HG03520 (cell line): ENCODE measurements around the gene ANP32B.
A peak's percentile ranks its signal among the peaks of the same experiment; 100 is the strongest.
"Not testable (repeated sequence)": the region's sequence is repeated elsewhere in the genome, so short reads cannot be mapped to it uniquely, and the experiment has no call there.

Source experiments
- ATAC-seq: cut with Tn5 transposase; IDR thresholded peaks from one replicate; pipeline ENCODE4 v1.9.1; 2021; ENCODE audit warnings: mild to moderate bottlenecking, moderate library complexity; ENCODE audit not compliant: unreplicated experiment

Gene ANP32B

DNA sequence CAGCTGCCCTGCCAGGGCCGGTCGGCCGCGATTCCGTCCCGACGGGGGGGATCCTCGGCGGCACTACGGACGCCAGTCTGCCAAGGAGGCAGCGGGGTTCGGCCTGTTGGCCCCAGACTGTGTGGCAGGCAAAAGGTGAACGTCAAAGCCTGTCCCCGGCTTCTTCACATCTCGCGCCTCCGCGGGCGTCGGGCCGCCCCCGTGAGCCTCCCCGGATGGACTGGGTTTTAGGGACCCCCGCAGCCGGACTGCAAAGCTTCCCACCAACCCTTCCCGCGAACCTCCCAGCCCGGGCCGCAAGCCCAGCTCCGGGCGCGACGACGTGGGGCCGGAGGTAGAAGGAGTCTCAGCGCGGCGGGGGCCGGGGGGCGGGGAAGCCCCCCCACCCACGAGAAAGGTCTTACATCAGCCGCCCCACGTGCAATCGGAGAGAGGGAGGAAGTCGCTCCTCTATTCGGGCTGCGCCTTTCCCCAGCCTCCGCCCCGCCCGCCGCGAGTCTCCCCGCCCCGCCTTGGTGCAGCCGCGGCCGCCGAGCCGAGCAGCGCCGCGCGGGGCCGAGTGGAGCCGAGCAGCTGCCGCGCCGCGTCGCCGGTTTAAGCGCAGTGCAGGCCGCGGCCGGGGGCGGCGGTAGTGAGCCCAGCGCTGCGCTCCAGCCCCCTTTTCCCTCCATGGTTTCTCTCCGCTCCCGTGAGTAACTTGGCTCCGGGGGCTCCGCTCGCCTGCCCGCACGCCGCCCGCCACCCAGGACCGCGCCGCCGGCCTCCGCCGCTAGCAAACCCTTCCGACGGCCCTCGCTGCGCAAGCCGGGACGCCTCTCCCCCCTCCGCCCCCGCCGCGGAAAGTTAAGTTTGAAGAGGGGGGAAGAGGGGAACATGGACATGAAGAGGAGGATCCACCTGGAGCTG, at the start of gene ANP32B:
Gene ANP32B, plus strand, starts transcription at position 659 of the 906 bp plus-strand sequence. Its CDS starts 215 bp downstream, at position 874.
- peak; percentile 57 for ATAC-seq

DNA sequence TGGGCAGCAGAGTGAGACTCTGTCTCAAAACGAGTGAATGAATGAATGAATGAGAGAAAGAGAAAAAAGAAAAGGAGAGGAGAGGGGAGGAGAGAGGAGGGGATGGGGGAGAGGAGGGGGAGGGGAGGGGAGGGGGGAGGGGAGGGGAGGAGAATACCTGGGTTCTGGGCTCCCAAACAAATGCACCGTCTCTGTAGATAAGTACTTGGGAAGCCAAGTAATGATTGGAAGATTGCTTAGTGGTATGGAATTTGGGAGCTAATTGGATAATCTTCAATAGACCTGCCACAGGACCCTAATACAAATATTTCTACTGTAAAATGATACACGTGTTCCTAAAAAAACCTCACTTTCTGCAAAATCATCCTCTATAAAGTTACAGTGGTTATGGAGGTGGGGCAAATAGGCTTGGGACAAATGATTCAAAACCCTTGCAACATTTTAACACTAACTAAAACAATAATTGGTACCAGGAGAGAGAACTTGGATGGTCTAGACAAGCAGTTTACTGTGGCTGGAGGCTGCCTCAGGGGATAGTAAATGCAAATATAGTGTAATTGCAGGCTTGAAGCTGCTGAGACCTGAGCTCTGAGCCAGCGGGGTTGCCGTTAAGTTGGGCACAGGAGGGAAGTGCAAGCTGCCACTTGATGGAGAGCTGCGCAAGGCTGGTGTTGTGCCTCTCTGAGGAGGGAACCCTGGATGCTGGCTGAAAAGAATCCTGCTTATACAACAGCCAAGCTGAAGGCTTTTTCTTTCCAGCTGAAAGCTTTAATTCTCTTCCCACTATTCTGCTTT, 48.6 kb upstream of the ANP32B start:
- no peak for ATAC-seq

DNA sequence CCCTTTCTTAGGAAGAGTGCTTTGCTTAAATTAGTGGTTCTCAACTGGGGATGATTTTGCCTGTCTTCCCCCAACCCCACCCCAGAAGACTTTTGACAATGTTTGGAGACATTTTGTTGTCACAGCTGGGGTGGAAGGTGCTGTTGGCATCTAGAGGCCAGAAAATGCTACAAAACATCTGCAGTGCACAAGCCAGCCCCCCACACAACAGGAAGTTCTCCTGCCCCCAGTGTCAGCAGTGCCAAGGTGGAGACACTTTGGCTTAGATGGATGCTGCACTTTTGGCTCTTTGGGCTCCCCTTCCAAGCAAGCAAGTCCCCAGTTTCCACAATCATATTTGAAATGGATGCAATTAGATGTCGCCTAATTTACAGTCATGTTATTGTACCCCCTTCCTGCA, 47.9 kb upstream of the ANP32B start:
- ATAC-seq, result no peak

DNA sequence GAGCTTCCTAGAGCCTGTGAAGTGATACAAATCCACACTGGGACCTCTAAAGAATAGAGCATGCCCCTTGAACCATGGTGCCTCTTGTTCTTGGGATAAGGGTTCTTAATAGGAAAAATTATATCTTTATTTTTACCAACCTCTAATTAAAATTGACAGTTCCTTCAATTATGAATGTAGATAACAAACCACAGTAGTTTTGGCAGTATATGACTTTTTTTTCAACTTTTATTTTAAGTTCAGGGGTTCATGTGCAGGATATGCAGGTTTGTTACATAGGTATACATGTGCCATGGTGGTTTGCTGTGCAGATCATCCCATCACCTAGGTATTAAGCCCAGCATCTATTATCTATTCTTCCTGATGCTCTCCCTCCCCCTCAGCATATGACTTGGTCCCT, 46.1 kb upstream of the ANP32B start:
- ATAC-seq, result no peak

DNA sequence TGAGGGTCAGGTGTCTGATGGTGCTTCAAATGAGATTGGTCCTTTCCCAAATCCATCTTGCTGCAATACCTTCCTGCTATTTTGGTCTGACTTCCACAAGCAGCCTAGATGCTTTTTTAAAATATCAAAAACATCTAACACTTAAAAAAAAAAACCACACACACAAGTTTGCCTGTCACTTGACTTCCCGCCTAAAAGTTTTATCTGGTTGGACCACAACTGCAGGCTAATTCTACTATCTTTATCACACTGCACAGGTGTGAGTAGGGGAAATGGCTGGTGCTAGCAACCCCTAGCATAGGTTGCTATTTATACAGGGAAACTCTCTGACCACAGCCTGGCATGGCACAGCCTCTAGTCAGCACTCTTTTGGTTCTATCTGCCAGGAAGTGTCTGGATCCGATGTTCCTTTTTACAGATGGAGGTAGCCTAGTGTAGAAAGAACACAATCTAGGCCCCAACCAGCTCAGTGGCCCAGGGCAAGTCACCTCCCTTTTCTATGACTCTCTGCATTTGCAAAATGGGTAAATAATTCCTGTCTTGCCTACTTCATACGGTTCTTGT, 45.0 kb upstream of the ANP32B start, which contains the start of gene HEMGN:
Gene HEMGN, minus strand, starts transcription at position 92 of the 564 bp plus-strand sequence. Its CDS starts 36 bp downstream, at position 56.
- no peak for ATAC-seq

DNA sequence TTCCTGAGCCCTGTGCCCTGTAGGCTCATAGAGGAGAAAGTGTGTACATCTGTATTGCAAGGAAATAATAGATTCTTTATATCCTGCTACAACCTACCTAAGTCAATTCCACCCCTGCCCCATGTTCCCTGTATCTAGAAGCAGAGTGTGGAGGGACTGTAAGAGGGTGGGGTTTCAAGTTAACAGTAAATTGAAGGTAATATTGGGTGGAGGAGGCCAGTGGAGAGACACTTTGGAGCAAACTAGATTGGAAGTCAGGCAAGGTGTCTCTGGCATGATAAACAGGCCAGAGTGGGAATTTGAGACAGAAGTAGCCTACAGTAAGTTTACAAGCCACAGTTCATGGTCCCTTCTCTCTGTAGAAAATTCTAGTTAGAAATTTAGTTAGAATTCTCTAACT, 42.9 kb upstream of the ANP32B start:
- no peak for ATAC-seq

DNA sequence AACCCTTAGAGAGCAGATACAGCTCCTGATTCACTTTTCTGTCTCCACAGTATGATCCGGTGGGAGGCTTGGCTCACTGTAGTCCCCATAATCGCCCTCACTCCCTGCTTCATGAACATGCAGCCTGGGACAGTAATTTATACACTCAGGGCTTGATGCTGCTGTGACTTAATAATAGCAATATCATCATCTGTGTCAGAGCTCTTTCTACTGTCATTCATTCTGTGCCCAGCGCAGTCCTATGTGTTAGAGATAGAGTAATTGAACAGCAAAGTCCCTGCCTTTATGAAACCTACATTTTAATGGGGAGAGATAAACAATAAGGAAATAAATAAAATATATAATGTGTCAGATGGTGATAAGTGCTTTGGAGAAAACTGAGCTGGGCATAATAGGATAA, 42.4 kb upstream of the ANP32B start:
- no peak for ATAC-seq

DNA sequence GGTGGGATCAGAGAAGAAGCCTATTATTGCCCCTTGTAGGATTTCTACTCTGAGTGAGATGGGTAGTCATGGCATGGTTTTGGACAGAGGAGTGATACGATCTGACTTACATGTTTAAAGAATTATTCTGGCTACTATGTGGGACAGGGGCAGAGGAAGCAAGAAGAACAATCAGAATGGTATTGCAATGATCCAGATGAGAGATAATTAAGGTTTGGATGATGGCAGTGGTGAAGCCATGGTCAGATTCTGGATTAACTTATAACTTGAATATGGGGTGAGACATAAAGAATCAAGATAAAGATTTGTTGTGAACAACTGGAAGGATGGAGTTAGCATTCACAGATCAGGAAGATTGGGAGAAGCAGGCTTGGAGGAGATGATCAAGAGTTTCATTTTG, 41.8 kb upstream of the ANP32B start:
- ATAC-seq, result no peak

DNA sequence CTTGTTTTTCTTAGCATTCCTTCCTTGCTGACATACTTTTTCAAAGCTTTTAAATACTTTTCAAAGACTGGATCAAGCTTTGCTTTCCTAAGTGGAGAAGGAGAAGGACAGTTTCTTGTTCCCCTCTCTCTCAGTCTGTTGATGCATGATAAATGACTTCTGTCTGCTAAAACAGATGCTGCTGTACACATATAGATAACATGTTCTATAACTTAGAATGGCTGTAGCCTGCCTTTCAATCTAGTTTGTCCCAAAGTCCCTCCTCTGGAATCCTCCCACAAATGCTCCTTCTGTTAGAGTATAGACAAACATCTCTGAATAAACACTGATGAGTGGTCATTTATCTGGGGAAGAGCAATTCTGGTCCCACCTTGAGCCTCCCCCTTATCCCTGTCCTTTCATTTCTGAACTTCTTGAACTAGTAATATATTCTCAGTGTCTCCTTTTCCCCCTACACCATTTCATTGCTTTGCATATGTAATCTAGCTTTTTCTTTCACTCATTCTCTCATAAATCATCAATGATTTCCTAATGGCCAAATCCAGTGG, 39.8 kb upstream of the ANP32B start:
- ATAC-seq, result no peak

DNA sequence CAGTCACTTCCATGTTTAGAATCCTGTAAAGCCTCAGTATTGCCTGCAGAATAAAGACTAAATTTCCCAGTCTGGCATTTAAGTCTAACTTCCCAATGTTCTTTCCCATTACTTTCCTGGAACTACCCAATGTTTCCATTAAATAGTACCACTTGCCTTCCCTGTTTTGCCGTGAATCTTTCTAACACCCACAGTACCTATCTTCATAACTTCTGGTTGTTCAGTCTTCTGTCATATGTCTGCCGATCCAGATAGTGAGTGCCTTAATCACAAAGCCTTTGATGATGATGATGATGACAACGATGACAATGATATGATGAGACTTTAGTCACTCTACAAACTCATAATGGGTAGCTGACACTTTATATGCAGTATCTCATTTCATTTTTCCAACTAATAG, 38.5 kb upstream of the ANP32B start:
- no peak for ATAC-seq

DNA sequence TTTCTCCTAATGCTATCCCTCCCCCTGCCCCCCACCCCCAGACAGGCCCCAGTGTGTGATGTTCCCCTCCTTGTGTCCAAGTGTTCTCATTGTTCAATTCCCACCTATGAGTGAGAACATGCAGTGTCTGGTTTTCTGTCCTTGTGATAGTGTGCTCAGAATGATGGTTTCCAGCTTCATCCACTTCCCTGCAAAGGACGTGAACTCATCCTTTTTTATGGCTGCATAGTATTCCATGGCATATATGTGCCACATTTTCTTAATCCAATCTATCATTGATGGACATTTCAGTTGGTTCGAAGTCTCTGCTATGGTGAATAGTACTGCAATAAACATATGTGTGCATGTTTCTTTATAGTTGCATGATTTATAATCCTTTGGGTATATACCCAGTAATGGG, 37.7 kb upstream of the ANP32B start:
- ATAC-seq, result not testable (repeated sequence)

DNA sequence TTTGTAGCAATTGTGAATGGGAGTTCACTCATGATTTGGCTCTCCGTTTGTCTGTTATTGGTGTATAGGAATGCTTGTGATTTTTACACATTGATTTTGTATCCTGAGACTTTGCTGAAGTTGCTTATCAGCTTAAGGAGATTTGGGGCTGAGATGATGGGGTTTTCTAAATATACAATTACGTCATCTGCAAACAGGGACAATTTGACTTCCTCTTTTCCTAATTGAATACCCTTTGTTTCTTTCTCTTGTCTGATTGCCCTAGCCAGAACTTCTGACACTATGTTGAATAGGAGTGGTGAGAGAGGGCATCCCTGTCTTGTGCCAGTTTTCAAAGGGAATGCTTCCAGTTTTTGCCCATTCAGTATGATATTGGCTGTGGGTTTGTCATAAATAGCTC, 36.0 kb upstream of the ANP32B start:
- not testable (repeated sequence) for ATAC-seq

DNA sequence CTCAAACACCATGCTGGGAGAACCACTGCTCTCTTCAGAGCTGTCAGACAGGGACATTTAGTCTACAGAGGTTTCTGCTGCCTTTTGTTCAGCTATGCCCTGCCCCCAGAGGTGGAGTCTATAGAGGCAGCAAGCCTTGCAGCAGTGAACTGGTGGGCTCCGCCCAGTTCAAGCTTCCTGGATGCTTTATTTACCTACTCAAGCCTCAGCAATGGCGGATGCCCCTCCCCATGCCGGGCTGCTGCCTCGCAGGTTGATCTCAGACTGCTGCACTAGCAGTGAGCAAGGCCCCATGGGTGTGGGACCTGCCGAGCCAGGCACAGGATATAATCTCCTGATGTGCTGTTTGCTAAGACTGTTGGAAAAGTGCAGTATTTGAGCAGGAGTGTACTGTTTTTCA, 32.3 kb upstream of the ANP32B start:
- ATAC-seq, result not testable (repeated sequence)

DNA sequence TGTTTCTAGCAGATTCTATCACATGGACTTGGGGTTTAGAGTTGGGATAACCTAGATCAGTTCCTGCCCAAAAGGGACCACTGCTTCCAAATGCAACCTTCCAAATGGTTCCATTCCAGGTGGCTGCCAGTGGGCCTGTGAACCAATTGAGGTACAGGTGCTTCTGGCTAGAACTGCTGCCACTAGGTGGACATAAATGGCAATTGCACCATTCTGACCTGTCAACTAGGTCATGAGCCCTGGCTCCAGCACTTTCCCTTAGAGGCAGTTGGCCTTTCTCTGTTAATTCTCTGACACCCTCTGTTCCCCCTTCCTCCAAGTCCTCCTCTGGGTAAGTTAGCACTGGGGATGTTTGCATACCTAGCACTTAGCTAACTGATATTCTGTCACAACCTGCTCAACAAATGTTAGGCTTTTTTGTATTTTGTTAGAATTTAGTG, 28.6 kb upstream of the ANP32B start:
- ATAC-seq, result no peak

DNA sequence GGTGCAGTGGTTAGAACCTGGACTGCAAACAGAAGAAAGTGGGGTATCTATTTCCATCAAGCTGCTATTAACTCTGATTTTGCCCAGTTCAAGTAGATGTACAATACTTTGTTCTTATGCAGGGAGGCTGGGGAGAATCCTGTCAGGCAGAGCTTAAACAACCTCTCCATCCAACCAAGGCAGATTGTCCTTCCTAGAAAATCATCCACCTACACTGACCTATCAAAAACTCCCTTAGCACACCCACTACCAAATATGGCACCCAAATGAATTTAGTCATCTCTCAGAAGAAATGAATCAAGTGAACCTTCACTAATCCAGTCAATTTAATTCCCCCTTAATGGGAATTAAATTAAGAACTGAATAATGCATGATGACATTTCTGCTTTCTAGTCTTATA, 26.8 kb upstream of the ANP32B start:
- no peak for ATAC-seq

DNA sequence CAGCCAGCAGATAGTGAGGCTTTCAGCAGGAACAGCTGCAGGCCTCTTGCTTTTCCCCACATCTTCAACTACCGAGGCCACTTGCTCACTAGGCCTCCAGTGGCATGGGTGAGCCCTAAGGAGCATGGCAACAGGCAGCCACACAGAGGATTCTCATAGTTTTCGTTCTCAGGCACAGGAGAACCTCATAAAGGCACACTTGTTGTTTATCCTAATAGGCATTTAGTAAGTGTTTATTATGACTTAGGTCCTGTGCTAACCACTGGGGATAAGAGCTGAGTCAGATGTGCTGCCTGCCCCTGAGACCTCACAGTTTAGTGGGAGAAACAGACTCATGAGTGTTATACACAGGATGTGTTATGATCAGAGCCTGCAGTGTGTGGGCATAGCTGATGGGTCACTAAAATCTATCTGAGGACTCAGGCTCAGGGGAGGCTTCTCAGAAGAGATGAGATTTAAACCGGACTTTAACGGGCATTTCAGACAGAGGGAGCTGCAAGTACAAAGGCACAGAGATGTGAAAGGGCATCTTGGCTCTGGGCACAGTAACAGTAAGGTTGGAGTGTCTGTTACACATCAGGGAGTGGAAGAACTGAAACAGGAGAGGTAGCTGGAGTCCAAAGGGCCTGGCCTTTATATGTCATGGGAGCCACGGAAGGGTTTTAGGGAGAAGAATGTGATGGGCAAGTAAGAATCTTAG, 24.2 kb upstream of the ANP32B start:
- no peak for ATAC-seq

DNA sequence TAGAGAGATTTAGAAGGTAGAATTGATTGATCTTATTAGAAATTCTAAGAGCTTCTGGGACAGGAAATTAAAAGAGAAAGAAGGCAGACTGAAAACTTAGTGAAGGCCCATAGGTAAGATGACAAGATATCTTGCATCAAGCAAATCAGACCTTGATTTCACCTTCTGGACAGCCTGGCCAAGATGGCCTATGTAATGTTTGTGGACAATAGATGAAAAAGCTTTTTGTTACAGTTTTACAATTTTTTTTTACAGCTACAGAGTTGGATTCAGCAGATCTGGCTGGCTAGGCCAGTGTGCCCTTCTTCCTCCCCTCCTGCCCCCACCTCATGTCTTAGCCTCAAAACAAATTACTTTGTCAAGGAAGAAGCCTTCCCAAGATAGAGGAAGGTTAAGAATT, 23.6 kb upstream of the ANP32B start:
- ATAC-seq, result no peak

DNA sequence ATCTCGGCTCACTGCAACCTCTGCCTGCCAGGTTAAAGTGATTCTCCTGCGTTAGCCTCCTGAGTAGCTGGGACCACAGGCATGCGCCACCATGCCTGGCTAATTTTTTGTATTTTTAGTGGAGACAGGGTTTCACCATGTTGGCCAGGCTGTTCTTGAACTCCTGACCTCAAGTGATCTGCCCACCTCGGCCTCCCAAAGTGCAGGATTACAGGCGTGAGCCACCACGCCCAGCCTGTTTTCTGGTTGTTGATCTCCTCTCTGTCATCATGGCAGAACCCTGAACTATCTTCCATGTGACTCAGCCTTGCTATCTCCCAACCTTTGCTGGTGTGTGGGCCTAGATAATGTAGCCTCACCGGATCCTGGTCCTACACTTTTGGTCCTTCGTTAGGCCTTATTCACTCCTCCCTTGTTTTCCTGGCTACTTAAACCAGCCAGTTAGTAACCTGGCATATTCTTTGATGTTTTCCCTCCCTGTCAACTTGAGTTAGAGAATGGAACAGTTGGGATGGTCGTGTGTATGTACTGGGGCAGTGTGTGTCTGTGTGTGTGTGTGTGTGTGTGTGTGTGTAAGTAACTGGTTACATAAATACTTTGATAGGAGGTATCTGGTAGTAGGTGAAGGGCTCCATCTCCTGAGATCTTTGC, 22.3 kb upstream of the ANP32B start:
- ATAC-seq, result not testable (repeated sequence)

DNA sequence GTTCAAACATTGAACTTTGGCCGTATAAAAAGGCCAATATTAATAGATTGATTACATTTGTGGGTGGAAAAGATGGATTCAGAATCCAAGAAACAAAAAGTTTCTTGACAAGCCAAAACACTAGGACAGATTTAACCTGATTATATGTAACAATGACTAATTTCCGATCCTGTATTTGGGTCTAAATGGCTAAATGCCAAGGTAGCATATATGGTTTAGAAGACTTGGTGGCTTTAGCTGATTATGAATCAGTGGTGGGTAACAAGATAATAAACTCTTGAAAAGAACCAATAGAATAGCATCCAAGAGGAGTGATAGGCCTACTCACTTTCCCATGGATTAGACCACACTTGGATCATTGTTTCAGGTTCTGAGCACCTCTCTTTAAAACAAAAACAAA, 21.8 kb upstream of the ANP32B start:
- no peak for ATAC-seq

DNA sequence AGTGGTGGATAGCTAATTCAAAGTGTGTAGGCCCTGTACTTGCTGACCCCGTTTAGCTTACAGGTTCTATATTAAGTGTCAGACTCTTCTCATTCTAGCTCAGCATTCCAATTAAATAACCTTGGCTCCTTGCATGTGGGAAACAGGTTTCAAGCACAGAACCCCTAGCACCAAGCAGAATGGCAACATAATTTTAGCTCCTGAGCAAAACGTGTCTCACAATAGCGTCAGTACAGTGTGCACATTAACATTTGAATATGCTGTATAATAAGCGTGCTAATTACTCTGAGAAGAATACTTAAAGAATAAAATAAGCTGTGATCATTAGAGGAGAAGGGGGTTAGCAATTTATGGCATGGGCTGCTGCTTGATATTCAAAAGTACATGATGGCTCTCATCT, 21.0 kb upstream of the ANP32B start:
- no peak for ATAC-seq
